Upper lobe of left lung (tissue), 4 donors: ENCODE data around the gene LENEP.

Experiments used
- POLR2A ChIP-seq, 4 donors: fragments of 450-650 bp; IDR thresholded peaks; one replicate each; pipeline ENCODE4 v1.5.1; 2016 to 2017; ENCODE audit warnings: antibody characterized with exemption in 4 of 4, mild to moderate bottlenecking in 2 of 4
- TF ChIP-seq, protein P1 (sequence below), 6 experiments: fragments of 450-650 bp in 4 of 6; fragments of 200-600 bp in 2 of 6; sonication (generic) in 2 of 6; IDR thresholded peaks; one replicate each; pipeline ENCODE4 v1.5.1; 2016 to 2019; ENCODE audit warnings: antibody characterized with exemption in 6 of 6

DNA sequence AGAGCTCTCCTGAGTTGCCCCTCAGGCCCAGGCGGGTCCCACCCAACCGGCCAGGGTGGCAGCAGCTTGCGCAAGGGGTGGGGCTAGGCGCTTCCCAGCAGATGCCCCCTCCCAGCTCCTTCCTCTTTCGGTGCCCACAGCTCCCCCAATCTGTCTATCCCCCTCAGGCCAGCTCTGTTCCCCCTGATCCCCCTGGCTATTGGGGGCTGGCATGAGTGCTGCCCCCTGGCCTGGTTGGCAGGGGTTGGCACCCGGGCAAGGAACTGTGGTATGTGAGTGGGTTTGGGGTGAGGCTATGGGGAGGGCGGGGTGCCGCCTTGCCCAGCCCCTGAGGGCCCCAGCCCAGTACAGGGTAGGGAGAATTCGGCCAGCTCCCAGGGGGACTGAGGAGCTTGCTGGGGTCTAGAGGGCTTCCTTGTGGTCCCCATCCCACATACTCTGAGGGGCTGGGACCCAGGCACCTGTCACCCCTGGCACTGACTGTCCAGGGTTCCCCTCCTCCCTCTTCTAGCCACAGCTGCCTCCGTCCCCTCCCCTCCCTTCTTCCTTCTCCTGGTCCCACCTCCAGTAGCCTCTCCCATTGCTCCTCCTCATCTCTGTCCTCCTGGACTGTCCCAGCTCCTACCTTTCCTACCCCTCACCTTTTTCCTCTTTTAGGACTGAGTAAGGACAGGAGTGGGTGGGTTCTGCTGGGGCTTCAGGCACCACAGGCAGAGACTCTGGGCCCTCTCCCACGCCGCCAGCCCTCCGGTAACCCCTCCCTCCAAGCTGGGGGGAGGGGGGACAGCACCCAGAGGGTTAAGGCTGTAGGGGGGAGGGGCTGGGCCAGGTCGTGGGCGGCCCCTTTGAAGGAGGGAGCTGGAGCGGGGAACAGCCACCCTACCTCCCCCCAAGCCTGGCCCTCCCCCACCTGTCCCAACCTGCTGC lies 14.9 kb downstream of the LENEP start:
- TF ChIP-seq, protein P1, sequence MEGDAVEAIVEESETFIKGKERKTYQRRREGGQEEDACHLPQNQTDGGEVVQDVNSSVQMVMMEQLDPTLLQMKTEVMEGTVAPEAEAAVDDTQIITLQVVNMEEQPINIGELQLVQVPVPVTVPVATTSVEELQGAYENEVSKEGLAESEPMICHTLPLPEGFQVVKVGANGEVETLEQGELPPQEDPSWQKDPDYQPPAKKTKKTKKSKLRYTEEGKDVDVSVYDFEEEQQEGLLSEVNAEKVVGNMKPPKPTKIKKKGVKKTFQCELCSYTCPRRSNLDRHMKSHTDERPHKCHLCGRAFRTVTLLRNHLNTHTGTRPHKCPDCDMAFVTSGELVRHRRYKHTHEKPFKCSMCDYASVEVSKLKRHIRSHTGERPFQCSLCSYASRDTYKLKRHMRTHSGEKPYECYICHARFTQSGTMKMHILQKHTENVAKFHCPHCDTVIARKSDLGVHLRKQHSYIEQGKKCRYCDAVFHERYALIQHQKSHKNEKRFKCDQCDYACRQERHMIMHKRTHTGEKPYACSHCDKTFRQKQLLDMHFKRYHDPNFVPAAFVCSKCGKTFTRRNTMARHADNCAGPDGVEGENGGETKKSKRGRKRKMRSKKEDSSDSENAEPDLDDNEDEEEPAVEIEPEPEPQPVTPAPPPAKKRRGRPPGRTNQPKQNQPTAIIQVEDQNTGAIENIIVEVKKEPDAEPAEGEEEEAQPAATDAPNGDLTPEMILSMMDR (IDR thresholded peaks at IDR 0.05): no peak
- no peak for TF ChIP-seq POLR2A (IDR thresholded peaks at IDR 0.05)
